HCT116 (cell line): ENCODE measurements around the gene LINC00237. TPM values are rescaled to one million over a fixed set of nuclear protein-coding genes. Genes with fewer than 3 reads are reported as not detected.

Source experiments
- ATAC-seq: fragments of 200-7000 bp; cut with Tn5 transposase; 2 replicates; pipeline ENCODE4 v1.9.1; 2020; ENCODE audit warnings: mild to moderate bottlenecking, moderate library complexity
- BruUV-seq: library from RNA; stranded (reverse); fragments of 400-500 nt; replicated peaks from 2 replicates; lab custom pipeline; 2021; lab: Mats Ljungman, UMichigan
- CTCF ChIA-PET: fragments of 300-600 bp; sonication (Branson Sonifier 250); formaldehyde crosslinking; loops from one replicate; lab custom pipeline; 2021; ENCODE audit warnings: antibody characterized with exemption; lab: Charles Lee
- POLR2A ChIA-PET: fragments of 300-600, 350-600 bp; sonication (Branson Sonifier 250); formaldehyde crosslinking; loops from one replicate; lab custom pipeline; 2021; ENCODE audit warnings: antibody characterized with exemption; lab: Charles Lee
- RAD21 ChIA-PET, 2 experiments: fragments of 300-600 bp; sonication (Branson Sonifier 250); formaldehyde crosslinking; loops; one replicate each; lab custom pipeline; 2023; ENCODE audit warnings: low total read pairs in 2 of 2; ENCODE audit not compliant: uncharacterized antibody in 2 of 2, unreplicated experiment in 2 of 2, low non-redundant PET in 1 of 2; lab: Charles Lee
- DNase-seq: peaks from one replicate; pipeline ENCODE4 v3.0.0-alpha.2; 2010; ENCODE audit warnings: low read depth, low spot score
- H2AFZ ChIP-seq: fragments of 200-600 bp; shearing (Covaris generic), sonication (generic); 2 replicates; pipeline ENCODE4 v1.6.1; 2017; ENCODE audit warnings: low read depth, mixed run types, mixed read lengths, antibody characterized with exemption, low read length; ENCODE audit not compliant: poor library complexity, severe bottlenecking
- H3K27ac ChIP-seq: 2 replicates; pipeline ENCODE4 v1.5.1; 2012; ENCODE audit warnings: low read depth, low read length
- H3K27me3 ChIP-seq: fragments of 200-600 bp; sonication (generic); 2 replicates; pipeline ENCODE4 v1.6.1; 2016; ENCODE audit warnings: mixed run types, low read length, mixed read lengths; ENCODE audit not compliant: insufficient read depth
- H3K36me3 ChIP-seq, 2 experiments: fragments of 200-500 bp in 1 of 2; fragments of 200-600 bp in 1 of 2; sonication (Bioruptor generic) in 1 of 2; sonication (generic) in 1 of 2; 2 replicates each; pipeline versions ENCODE4 v1.5.1 to v1.6.1; 2014 to 2016; ENCODE audit warnings: low read length in 2 of 2, inconsistent platforms in 1 of 2, mixed read lengths in 1 of 2, mixed run types in 1 of 2; ENCODE audit not compliant: insufficient read depth in 2 of 2, control insufficient read depth in 1 of 2
- H3K4me1 ChIP-seq, 2 experiments: fragments of 200-600 bp in 1 of 2; sonication (generic) in 1 of 2; 2 replicates each; pipeline versions ENCODE4 v1.5.1 to v1.6.1; 2012 to 2017; ENCODE audit warnings: low read length in 2 of 2, inconsistent platforms in 1 of 2, mild to moderate bottlenecking in 1 of 2, mixed read lengths in 1 of 2, mixed run types in 1 of 2, moderate library complexity in 1 of 2; ENCODE audit not compliant: insufficient read depth in 2 of 2, control insufficient read depth in 1 of 2
- H3K4me2 ChIP-seq: fragments of 200-600 bp; sonication (generic); 2 replicates; pipeline ENCODE4 v1.6.1; 2017; ENCODE audit warnings: mixed run types, low read length, mixed read lengths
- H3K4me3 ChIP-seq, 2 experiments: fragments of 200-600 bp in 1 of 2; sonication (generic) in 1 of 2; replicated peaks in 1 of 2; 2 replicates each; pipeline ENCODE4 v1.5.1; 2011 to 2016; ENCODE audit warnings: low read length in 2 of 2, control low read depth in 1 of 2, low read depth in 1 of 2, mild to moderate bottlenecking in 1 of 2, mixed read lengths in 1 of 2, mixed run types in 1 of 2
- H3K79me2 ChIP-seq: fragments of 200-600 bp; sonication (generic); 2 replicates; pipeline ENCODE4 v1.6.1; 2017; ENCODE audit warnings: mild to moderate bottlenecking, mixed run types, low read length, moderate library complexity, mixed read lengths; ENCODE audit not compliant: insufficient read depth
- H3K9ac ChIP-seq: fragments of 200-600 bp; sonication (generic); 2 replicates; pipeline ENCODE4 v1.6.1; 2016; ENCODE audit warnings: low read length, mixed read lengths
- H3K9me2 ChIP-seq: fragments of 200-600 bp; sonication (generic), shearing (Covaris generic); 2 replicates; pipeline ENCODE4 v1.6.1; 2017; ENCODE audit warnings: mixed run types, mild to moderate bottlenecking, moderate library complexity; ENCODE audit not compliant: insufficient read depth
- H3K9me3 ChIP-seq, 2 experiments: fragments of 200-500 bp in 1 of 2; fragments of 200-600 bp in 1 of 2; sonication (Bioruptor generic) in 1 of 2; sonication (generic) in 1 of 2; 2 replicates each; pipeline ENCODE4 v1.6.1; 2014 to 2017; ENCODE audit warnings: low read length in 2 of 2, mixed read lengths in 2 of 2, inconsistent platforms in 1 of 2, low read depth in 1 of 2, mild to moderate bottlenecking in 1 of 2, mixed run types in 1 of 2, moderate library complexity in 1 of 2; ENCODE audit not compliant: control insufficient read depth in 1 of 2, insufficient read depth in 1 of 2
- H4K20me1 ChIP-seq: fragments of 200-600 bp; sonication (generic), shearing (Covaris generic); 2 replicates; pipeline ENCODE4 v1.6.1; 2017; ENCODE audit warnings: mixed run types, mild to moderate bottlenecking, moderate library complexity; ENCODE audit not compliant: insufficient read depth
- ATF3 ChIP-seq: IDR thresholded peaks from 2 replicates; pipeline ENCODE4 v1.6.1; 2012
- CBX3 ChIP-seq: IDR thresholded peaks from 2 replicates; pipeline ENCODE4 v1.6.1; 2012; ENCODE audit warnings: low read depth
- CTCF ChIP-seq, 3 experiments: fragments of 200-600 bp in 1 of 3; sonication (generic) in 1 of 3; IDR thresholded peaks in 2 of 3; conservative IDR thresholded peaks in 1 of 3; 2 replicates each; pipeline ENCODE4 v1.5.1; 2012 to 2017; ENCODE audit warnings: low read depth in 2 of 3, low read length in 2 of 3, antibody characterized with exemption in 1 of 3, borderline replicate concordance in 1 of 3, control low read depth in 1 of 3, mild to moderate bottlenecking in 1 of 3, mixed read lengths in 1 of 3, mixed run types in 1 of 3, moderate library complexity in 1 of 3; ENCODE audit not compliant: insufficient read depth in 1 of 3
- EGR1 ChIP-seq: IDR thresholded peaks from 2 replicates; pipeline ENCODE4 v1.6.1; 2012; ENCODE audit warnings: low read depth
- ELF1 ChIP-seq: IDR thresholded peaks from 2 replicates; pipeline ENCODE4 v1.6.1; 2012; ENCODE audit warnings: low read depth, borderline replicate concordance
- EZH2 ChIP-seq: fragments of 200-600 bp; sonication (generic); IDR thresholded peaks from 2 replicates; pipeline ENCODE4 v1.6.1; 2017; ENCODE audit warnings: antibody characterized with exemption, mixed run types
- FOSL1 ChIP-seq: IDR thresholded peaks from 2 replicates; pipeline ENCODE4 v1.6.1; 2012; ENCODE audit warnings: low read depth
- JUND ChIP-seq: IDR thresholded peaks from 2 replicates; pipeline ENCODE4 v1.6.1; 2012
- POLR2A ChIP-seq: IDR thresholded peaks from 2 replicates; pipeline ENCODE4 v1.7.0; 2011; ENCODE audit warnings: borderline replicate concordance; ENCODE audit not compliant: insufficient read depth, insufficient read length; ENCODE audit errors: extremely low read depth
- POLR2AphosphoS5 ChIP-seq: IDR thresholded peaks from 2 replicates; pipeline ENCODE4 v1.6.1; 2011; ENCODE audit warnings: mild to moderate bottlenecking, low read depth, low read length, moderate library complexity
- RAD21 ChIP-seq: IDR thresholded peaks from 2 replicates; pipeline ENCODE4 v1.6.1; 2012; ENCODE audit warnings: low read depth, mild to moderate bottlenecking
- SP1 ChIP-seq: IDR thresholded peaks from 2 replicates; pipeline ENCODE4 v1.6.1; 2012; ENCODE audit warnings: low read depth
- SRF ChIP-seq: IDR thresholded peaks from 2 replicates; pipeline ENCODE4 v1.6.1; 2012; ENCODE audit warnings: low read depth
- ZNF274 ChIP-seq: fragments of 200-500 bp; sonication (Bioruptor generic); IDR thresholded peaks from 2 replicates; pipeline ENCODE4 v1.6.1; 2014; ENCODE audit warnings: mild to moderate bottlenecking, low read depth, low read length, inconsistent platforms
- intact Hi-C: fragments of 100-400 bp; cut with micrococcal nuclease; formaldehyde crosslinking; loops from 2 replicates; pipeline ENCODE4 v1.10.0; 2022
- total RNA-seq: library from RNA; stranded (reverse); gene quantifications from one replicate; pipeline ENCODE4 v1.2.1, GENCODE V29; 2021; ENCODE audit not compliant: unreplicated experiment

LINC00237 gene
- total RNA-seq, 1 experiment from 2014 or later, result not detected

- ChIA-PET CTCF (no interaction called here), POLR2A (no interaction called here), RAD21 (no interaction called here)
- BruUV-seq, result no TSS peak
- H4K20me1 ChIP-seq, result no peaks in the 10 kb centered on the region
- H3K27me3 ChIP-seq, result no peaks in the 10 kb centered on the region
- H3K79me2 ChIP-seq, result no peaks in the 10 kb centered on the region
- no peak overlapping the region for H3K4me2 ChIP-seq
- H3K4me1 ChIP-seq, result no peaks in the 10 kb centered on the region
- ATAC-seq (no peak), DNase-seq (no peak)
- H3K36me3 ChIP-seq, result no peaks in the 10 kb centered on the region
- no peaks in the 10 kb centered on the region for H3K9me3 ChIP-seq
- no peak overlapping the region for H3K4me3 ChIP-seq
- no peaks in the 10 kb centered on the region for H3K9me2 ChIP-seq
- intact Hi-C loops, result no loop called here
- no peak overlapping the region for H3K27ac ChIP-seq
- TF ChIP-seq CBX3 (no peak), EGR1 (no peak), CTCF (IDR thresholded peaks at IDR 0.05 in 2 of 3, conservative IDR thresholded peaks at IDR 0.05 in 1 of 3; ENCODE audit: borderline replicate concordance in 1 of 3, insufficient read depth in 1 of 3, low read depth in 2 of 3, low read length in 2 of 3) (no peak), RAD21 (no peak), JUND (no peak), ATF3 (no peak), ELF1 (no peak), EZH2 (no peak), POLR2A (no peak), FOSL1 (no peak), ZNF274 (no peak), SP1 (no peak), SRF (no peak), POLR2AphosphoS5 (no peak)
- no peak overlapping the region for H3K9ac ChIP-seq
- no peak overlapping the region for H2AFZ ChIP-seq
Measured at GRCh38 chr20:21154692-21155091, 48.5 kb upstream of the LINC00237 start.
